Hindlimb muscle (tissue), 1 donor: Measurements from ENCODE around the gene GLI2. TPM values are rescaled to one million over a fixed set of nuclear protein-coding genes. Genes with fewer than 3 reads are reported as not detected.

Experiments
- DNase-seq: peaks from one replicate; pipeline ENCODE4 v3.0.0-alpha.2; 2013
- polyA plus RNA-seq: library from polyadenylated mRNA; unstranded; fragments of 120-200 nt; gene quantifications from one replicate; pipeline ENCODE4 v1.2.1, GENCODE V29; 2013; ENCODE audit not compliant: insufficient read length

GLI2 gene
- polyA plus RNA-seq, 1 donor, result 10.8 TPM

GRCh38 chr2:120759543-120760331, 24.1 kb downstream of the GLI2 start:
- DNase-seq, result no peak

GRCh38 chr2:120760446-120761135, 24.9 kb downstream of the GLI2 start:
- DNase-seq, result no peak

- no peak for DNase-seq
Observed at GRCh38 chr2:120761164-120761861, 25.6 kb downstream of the GLI2 start.

GRCh38 chr2:120761911-120762310, 26.2 kb downstream of the GLI2 start:
- no peak for DNase-seq

GRCh38 chr2:120762341-120763061, 26.8 kb downstream of the GLI2 start:
- DNase-seq, result no peak

- DNase-seq, result no peak
Observed at GRCh38 chr2:120763508-120763907, 27.8 kb downstream of the GLI2 start.

GRCh38 chr2:120763931-120764330, 28.3 kb downstream of the GLI2 start:
- no peak for DNase-seq

GRCh38 chr2:120764492-120764891, 28.8 kb downstream of the GLI2 start:
- peak; percentile 58 for DNase-seq

GRCh38 chr2:120764991-120765677, 29.5 kb downstream of the GLI2 start:
- peak; percentile 42 for DNase-seq

- peak; percentile 73 for DNase-seq
Observed at GRCh38 chr2:120765678-120766469, 30.2 kb downstream of the GLI2 start.

GRCh38 chr2:120766470-120767351, 31.0 kb downstream of the GLI2 start:
- no peak for DNase-seq

- no peak for DNase-seq
Observed at GRCh38 chr2:120767486-120768005, 31.9 kb downstream of the GLI2 start.

- DNase-seq, result no peak
Observed at GRCh38 chr2:120768112-120769048, 32.7 kb downstream of the GLI2 start.

- no peak for DNase-seq
Observed at GRCh38 chr2:120769076-120769786, 33.6 kb downstream of the GLI2 start.

GRCh38 chr2:120769787-120770120, 34.1 kb downstream of the GLI2 start:
- DNase-seq, result no peak

GRCh38 chr2:120770176-120770575, 34.5 kb downstream of the GLI2 start:
- DNase-seq, result no peak

- no peak for DNase-seq
Observed at GRCh38 chr2:120770641-120771040, 35.0 kb downstream of the GLI2 start.

- DNase-seq, result peak; percentile 68
Observed at GRCh38 chr2:120771111-120771780, 35.6 kb downstream of the GLI2 start.
